GM18526 (cell line): ENCODE data around the gene ESRP2.

ENCODE experiments used
- POLR2A ChIP-seq: IDR thresholded peaks from 3 replicates; pipeline ENCODE4 v1.6.1; 2011; ENCODE audit not compliant: insufficient read length; ENCODE audit errors: extremely low read depth

ESRP2 gene

GRCh38 chr16:68269793-68270192 lies 33.9 kb upstream of the ESRP2 start:
- TF ChIP-seq POLR2A = no peak

- no peak for TF ChIP-seq POLR2A
These were observed 31.9 kb upstream of the ESRP2 start for GRCh38 chr16:68267612-68268405.

GRCh38 chr16:68265078-68265920 lies 29.4 kb upstream of the ESRP2 start:
- TF ChIP-seq POLR2A = peak; percentile 27

- TF ChIP-seq POLR2A = peak; percentile 74
These were observed 28.5 kb upstream of the ESRP2 start, which contains the start of gene SLC7A6 for GRCh38 chr16:68264128-68265077. Gene SLC7A6 (plus strand): TSS chr16:68264526. CDS start chr16:68274727, 10,201 bp downstream.

DNA sequence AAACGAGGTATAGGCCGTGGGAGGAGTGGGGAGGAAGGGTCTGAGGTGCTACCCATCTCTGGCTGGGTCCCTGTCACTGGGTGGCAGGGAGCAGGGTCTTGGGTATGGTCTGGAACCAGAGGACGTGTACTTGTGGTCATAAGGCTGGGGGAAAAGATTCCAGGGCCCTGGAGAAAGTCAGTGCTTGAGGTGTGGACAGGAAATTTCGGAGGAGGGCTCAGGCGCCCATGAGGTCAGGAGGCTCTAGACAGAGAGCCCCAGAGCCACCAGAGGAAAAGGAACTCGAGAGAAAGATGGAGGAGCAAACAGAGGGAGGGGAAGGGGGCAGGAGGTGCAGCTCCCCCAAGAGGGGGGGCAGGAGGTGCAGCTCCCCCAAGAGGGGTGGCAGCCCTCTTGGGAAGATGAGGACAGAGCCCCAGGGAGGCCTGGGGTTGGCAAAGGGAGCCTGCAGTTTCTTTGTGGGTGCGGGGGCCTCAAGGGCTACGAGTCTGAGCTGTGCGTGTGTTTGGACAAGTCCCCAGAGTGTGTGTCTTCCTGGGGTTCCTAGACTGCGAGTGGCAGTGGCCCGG lies 27.7 kb upstream of the ESRP2 start:
- TF ChIP-seq POLR2A = no peak

DNA sequence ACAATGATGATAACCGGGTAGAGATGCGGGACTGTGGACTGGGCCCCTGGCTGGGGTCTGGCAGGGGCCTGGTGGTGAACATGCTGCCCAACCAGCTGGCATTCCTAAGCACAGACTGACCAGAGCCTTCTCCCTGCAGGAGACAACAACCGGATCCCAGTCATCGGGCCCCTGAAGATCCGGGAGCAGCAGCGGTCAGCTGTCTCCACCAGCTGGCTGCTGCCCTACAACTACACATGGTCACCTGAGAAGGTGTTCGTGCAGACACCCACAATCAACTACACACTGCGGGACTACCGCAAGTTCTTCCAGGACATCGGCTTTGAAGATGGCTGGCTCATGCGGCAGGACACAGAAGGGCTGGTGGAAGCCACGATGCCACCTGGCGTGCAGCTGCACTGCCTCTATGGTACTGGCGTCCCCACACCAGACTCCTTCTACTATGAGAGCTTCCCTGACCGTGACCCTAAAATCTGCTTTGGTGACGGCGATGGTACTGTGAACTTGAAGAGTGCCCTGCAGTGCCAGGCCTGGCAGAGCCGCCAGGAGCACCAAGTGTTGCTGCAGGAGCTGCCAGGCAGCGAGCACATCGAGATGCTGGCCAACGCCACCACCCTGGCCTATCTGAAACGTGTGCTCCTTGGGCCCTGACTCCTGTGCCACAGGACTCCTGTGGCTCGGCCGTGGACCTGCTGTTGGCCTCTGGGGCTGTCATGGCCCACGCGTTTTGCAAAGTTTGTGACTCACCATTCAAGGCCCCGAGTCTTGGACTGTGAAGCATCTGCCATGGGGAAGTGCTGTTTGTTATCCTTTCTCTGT lies 23.3 kb upstream of the ESRP2 start:
- TF ChIP-seq POLR2A = no peak

- no peak for TF ChIP-seq POLR2A
These were observed 22.2 kb upstream of the ESRP2 start for GRCh38 chr16:68257906-68258800.

DNA sequence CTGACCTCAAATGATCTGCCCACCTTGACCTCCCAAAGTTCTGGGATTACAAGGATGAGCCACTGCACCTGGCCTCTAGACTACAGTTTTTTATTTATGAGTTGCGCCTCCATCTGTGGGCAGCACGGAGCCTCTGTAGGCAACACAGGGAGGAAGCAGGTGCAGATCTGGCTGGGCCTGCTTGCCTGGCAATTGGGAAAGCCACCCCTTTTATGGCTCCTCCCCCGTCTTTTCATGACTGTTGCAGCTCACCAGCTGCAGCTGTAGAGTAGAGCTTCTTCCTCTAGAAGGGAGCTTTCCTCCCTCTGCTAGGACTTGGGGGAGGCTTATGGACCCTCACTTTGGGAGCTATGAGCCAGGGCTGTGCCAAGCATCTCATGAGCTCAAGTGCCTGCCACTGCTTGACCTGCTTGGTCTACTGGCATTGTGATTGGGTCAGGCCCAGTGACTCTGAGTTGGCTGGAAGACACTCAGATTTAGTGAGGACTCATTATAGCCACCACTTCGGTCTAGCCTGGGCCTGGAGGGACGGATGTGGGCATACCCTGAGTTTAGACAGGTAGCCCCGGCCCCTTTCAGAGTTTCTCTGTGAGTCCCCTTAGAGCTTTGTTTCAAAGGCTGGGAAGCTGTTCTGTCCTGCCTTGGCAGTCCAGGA lies 21.5 kb upstream of the ESRP2 start:
- TF ChIP-seq POLR2A = peak; percentile 33

GRCh38 chr16:68255712-68256111 lies 19.8 kb upstream of the ESRP2 start:
- no peak for TF ChIP-seq POLR2A

GRCh38 chr16:68253721-68254120 lies 17.8 kb upstream of the ESRP2 start:
- TF ChIP-seq POLR2A = no peak

GRCh38 chr16:68252383-68252782 lies 16.5 kb upstream of the ESRP2 start:
- no peak for TF ChIP-seq POLR2A

- TF ChIP-seq POLR2A = no peak
These were observed 15.9 kb upstream of the ESRP2 start for GRCh38 chr16:68251832-68252231.

DNA sequence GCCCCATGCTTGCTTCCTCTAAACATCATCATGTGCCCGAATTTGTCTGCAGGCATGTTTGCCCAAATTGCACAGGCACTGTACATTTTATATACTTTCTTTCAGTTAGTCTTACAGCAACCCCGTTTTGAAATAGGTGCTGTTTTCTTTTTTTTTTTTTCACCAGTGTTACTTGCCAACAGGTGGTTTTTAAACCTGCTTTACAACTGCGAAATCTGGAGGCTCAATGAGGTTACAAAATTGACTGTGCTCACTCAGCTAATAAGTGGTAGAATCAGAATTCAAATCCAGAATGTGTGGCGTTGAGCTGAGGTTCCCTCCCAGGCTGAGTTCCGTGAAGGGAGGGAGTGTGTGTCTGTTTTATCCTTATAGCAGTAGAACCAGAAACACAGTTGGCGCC lies 15.0 kb upstream of the ESRP2 start:
- no peak for TF ChIP-seq POLR2A

DNA sequence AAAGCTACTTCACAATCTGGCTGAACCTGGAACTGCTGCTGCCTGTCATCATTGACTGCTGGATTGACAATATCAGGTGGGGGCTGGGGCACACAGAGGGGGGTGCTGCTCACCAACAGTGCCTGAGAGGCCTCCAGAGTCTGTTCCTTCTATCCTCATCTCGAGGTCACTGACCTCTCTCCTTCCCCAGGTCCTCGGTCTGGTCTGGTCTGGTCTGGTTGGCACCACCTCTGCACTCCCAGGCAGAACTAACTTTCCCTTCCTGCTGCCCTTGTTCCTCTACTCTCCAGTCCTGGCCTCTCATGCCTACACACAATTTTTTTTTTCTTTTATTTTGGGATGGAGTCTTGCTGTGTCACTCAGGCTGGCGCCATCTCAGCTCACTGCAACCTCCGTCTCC lies 13.4 kb upstream of the ESRP2 start:
- TF ChIP-seq POLR2A = no peak
